ENCODE measurements around the gene POTEI.
"Not testable (repeated sequence)": the region's sequence is repeated elsewhere in the genome, so short reads cannot be mapped to it uniquely, and the experiment has no call there.

DNA sequence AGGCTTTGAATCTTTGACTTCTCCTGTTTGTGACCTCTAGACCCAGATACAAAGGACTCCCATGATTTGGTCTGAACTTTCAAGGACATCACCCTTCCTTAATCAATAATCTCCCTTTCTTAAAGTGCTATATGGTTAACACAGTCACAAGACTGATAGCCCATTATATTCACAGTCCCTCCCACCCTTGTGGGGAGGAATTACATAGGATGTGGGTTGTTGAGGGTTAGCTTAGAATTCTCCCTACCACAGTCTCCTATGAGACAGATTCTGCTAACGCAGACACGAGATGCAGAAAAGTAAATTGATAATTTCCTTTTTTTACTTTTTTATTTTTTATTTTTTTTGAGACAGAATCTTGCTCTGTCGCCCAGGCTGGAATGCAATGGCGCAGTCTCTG, 45.0 kb upstream of the POTEI start:
- TF ChIP-seq, protein P1, sequence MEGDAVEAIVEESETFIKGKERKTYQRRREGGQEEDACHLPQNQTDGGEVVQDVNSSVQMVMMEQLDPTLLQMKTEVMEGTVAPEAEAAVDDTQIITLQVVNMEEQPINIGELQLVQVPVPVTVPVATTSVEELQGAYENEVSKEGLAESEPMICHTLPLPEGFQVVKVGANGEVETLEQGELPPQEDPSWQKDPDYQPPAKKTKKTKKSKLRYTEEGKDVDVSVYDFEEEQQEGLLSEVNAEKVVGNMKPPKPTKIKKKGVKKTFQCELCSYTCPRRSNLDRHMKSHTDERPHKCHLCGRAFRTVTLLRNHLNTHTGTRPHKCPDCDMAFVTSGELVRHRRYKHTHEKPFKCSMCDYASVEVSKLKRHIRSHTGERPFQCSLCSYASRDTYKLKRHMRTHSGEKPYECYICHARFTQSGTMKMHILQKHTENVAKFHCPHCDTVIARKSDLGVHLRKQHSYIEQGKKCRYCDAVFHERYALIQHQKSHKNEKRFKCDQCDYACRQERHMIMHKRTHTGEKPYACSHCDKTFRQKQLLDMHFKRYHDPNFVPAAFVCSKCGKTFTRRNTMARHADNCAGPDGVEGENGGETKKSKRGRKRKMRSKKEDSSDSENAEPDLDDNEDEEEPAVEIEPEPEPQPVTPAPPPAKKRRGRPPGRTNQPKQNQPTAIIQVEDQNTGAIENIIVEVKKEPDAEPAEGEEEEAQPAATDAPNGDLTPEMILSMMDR (IDR thresholded peaks at IDR 0.05 in 8 of 11, conservative IDR thresholded peaks at IDR 0.05 in 3 of 11), result not testable (repeated sequence)
- not testable (repeated sequence) for TF ChIP-seq POLR2AphosphoS5 (IDR thresholded peaks at IDR 0.05)

Measured in spleen (tissue), 7 donors.